Activated CD4-positive, alpha-beta memory T cell treated with anti-CD3 and anti-CD28 coated beads, Interleukin-2, amount 10 ng/mL, durations not matched to agents 7 days and 5 days (primary cell): ENCODE data around the gene RARRES2. TPM values are rescaled to one million over a fixed set of nuclear protein-coding genes. Genes with fewer than 3 reads are reported as not detected.

Experiments used
- CTCF ChIA-PET: fragments of 350-600 bp; sonication (Branson Sonifier 250); formaldehyde crosslinking; loops from one replicate; lab custom pipeline; 2021; ENCODE audit warnings: antibody characterized with exemption, inconsistent platforms; lab: Charles Lee
- POLR2A ChIA-PET: fragments of 350-600 bp; sonication (Branson Sonifier 250); formaldehyde crosslinking; loops from one replicate; lab custom pipeline; 2021; ENCODE audit warnings: antibody characterized with exemption; lab: Charles Lee
- DNase-seq: peaks from one replicate; pipeline ENCODE4 v3.0.0-alpha.2; 2020
- H3K27ac Mint-ChIP-seq: one replicate; pipeline ENCODE4 v1.8.0; 2021; ENCODE audit warnings: mild to moderate bottlenecking, mixed read lengths
- H3K27me3 Mint-ChIP-seq: one replicate; pipeline ENCODE4 v1.8.0; 2021; ENCODE audit warnings: mixed read lengths
- H3K36me3 Mint-ChIP-seq: one replicate; pipeline ENCODE4 v1.8.0; 2021; ENCODE audit warnings: low read depth, mixed read lengths
- H3K4me1 Mint-ChIP-seq: one replicate; pipeline ENCODE4 v1.8.0; 2021; ENCODE audit warnings: mixed read lengths
- H3K4me3 Mint-ChIP-seq: one replicate; pipeline ENCODE4 v1.8.0; 2021; ENCODE audit warnings: mild to moderate bottlenecking, mixed read lengths
- H3K9me3 Mint-ChIP-seq: one replicate; pipeline ENCODE4 v1.8.0; 2021; ENCODE audit warnings: mixed read lengths
- total RNA-seq, 2 experiments: library from RNA; stranded (reverse); gene quantifications; one replicate each; pipeline ENCODE4 v1.2.3, GENCODE V29; 2021

RARRES2 gene
- total RNA-seq, 2 experiments from 2014 or later, result not detected

DNA sequence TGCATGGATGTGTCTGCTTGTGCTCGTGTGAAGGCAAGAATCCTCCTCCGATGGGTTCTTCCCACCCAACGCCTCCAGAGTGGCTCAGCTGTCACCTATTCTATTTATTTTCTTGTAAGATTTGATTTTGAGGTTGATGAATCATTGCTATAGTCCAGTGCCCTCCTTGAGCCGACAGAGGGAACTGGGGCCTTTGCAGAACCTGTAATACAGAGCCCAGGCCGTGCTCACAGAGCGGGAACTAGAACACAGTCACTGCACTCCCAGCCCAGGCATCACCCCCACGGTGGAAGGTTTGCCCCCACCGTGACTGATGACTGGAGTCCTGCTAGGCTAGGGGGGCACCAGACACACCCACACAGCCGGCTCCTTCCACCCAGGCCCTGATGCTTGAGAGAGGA, 2.0 kb downstream of the RARRES2 start:
- H3K27ac Mint-ChIP-seq, result no peak overlapping the region
- H3K9me3 Mint-ChIP-seq, result no peaks in the 10 kb centered on the region
- CTCF ChIA-PET, result no interaction called here
- no peak overlapping the region for H3K4me3 Mint-ChIP-seq
- POLR2A ChIA-PET, result no interaction called here
- H3K4me1 Mint-ChIP-seq, result no peaks in the 10 kb centered on the region
- H3K36me3 Mint-ChIP-seq, result peaks cover 4% of the 10 kb centered on the region
- no peak for DNase-seq
- H3K27me3 Mint-ChIP-seq, result peaks cover 26% of the 10 kb centered on the region

DNA sequence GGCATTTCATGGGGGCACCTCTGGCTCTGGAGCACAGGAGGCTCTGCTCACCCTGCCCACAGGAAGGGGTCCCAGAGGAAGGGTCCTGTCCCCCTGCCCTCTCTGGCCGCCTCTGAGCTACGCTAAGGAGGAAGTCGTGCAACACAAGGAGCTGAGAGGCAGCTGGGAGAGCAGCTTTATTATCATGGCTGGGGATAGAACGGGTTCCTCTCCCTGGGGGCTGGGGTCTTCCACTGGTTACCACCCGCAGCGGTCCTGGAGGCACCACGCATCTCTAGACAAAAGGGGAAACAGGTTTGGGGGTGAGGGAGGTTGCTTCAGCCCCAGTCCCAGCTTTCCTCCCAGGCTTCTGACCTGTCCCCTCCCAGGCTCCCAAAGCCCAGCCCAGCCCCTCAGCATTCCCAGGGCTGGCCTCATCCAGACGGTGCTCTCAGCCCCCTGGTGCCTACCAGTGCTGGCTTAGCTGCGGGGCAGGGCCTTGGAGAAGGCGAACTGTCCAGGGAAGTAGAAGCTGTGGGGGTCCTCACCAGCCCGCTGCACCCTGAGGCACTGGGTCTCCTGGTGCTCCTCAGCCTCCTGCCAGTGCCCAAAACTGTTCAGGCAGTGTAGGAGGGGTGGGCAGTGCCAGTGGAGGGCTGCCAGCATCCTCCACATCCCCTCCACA, 3.1 kb downstream of the RARRES2 start:
- Mint-ChIP-seq H3K4me1 (no peaks in the 10 kb centered on the region), H3K27ac (no peak overlapping the region), H3K36me3 (peaks cover 4% of the 10 kb centered on the region), H3K9me3 (no peaks in the 10 kb centered on the region), H3K4me3 (no peak overlapping the region), H3K27me3 (peaks cover 18% of the 10 kb centered on the region)
- ChIA-PET POLR2A (no interaction called here), CTCF (interaction anchor here (0.8 kb wide), 1 partner anchor 419 kb away, joined by 3 read pairs; no protein-coding TSS in a partner anchor)
- DNase-seq, result no peak

- Mint-ChIP-seq H3K27ac (no peak overlapping the region), H3K27me3 (peaks cover 14% of the 10 kb centered on the region), H3K4me3 (no peak overlapping the region), H3K4me1 (no peaks in the 10 kb centered on the region), H3K36me3 (peaks cover 4% of the 10 kb centered on the region), H3K9me3 (no peaks in the 10 kb centered on the region)
- DNase-seq, result no peak
- ChIA-PET CTCF (interaction anchor here (0.8 kb wide), 1 partner anchor 419 kb away, joined by 3 read pairs; no protein-coding TSS in a partner anchor), POLR2A (no interaction called here)
These were observed 3.8 kb downstream of the RARRES2 start for GRCh38 chr7:150337659-150338081.

DNA sequence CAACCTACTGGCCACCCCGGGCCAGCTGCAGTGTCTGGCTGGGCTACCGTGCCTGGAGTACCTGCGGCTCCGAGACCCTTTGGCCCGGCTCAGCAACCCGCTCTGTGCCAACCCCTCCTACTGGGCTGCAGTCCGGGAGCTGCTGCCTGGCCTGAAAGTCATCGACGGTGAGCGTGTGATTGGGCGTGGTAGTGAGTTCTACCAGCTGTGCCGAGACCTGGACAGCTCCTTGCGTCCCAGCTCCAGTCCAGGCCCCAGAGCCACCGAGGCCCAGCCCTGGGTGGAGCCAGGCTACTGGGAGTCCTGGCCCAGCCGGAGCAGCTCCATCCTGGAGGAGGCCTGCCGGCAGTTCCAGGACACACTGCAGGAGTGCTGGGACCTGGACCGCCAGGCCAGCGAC, 4.2 kb downstream of the RARRES2 start:
- ChIA-PET POLR2A (no interaction called here), CTCF (no interaction called here)
- Mint-ChIP-seq H3K9me3 (no peaks in the 10 kb centered on the region), H3K4me1 (no peaks in the 10 kb centered on the region), H3K36me3 (peaks cover 4% of the 10 kb centered on the region), H3K27ac (no peak overlapping the region), H3K27me3 (peaks cover 10% of the 10 kb centered on the region), H3K4me3 (no peak overlapping the region)
- DNase-seq, result no peak

- ChIA-PET CTCF (no interaction called here), POLR2A (no interaction called here)
- Mint-ChIP-seq H3K27ac (no peak overlapping the region), H3K4me3 (no peak overlapping the region), H3K27me3 (peaks cover 6% of the 10 kb centered on the region), H3K36me3 (peaks cover 2% of the 10 kb centered on the region), H3K9me3 (no peaks in the 10 kb centered on the region), H3K4me1 (no peaks in the 10 kb centered on the region)
- DNase-seq, result no peak
These were observed 4.7 kb downstream of the RARRES2 start for GRCh38 chr7:150336746-150337145.

GRCh38 chr7:150335774-150336112, 5.7 kb downstream of the RARRES2 start:
- ChIA-PET POLR2A (no interaction called here), CTCF (interaction anchor here (0.7 kb wide), 1 partner anchor 780 kb away, joined by 3 read pairs; no protein-coding TSS in a partner anchor)
- Mint-ChIP-seq H3K27ac (no peak overlapping the region), H3K36me3 (peaks cover 9% of the 10 kb centered on the region), H3K9me3 (no peaks in the 10 kb centered on the region), H3K4me3 (no peak overlapping the region), H3K4me1 (no peaks in the 10 kb centered on the region), H3K27me3 (peaks cover 4% of the 10 kb centered on the region)
- no peak for DNase-seq

- H3K4me1 Mint-ChIP-seq, result no peaks in the 10 kb centered on the region
- no peak overlapping the region for H3K4me3 Mint-ChIP-seq
- peaks cover 9% of the 10 kb centered on the region for H3K36me3 Mint-ChIP-seq
- peaks cover 4% of the 10 kb centered on the region for H3K27me3 Mint-ChIP-seq
- POLR2A ChIA-PET, result no interaction called here
- no peaks in the 10 kb centered on the region for H3K9me3 Mint-ChIP-seq
- CTCF ChIA-PET, result interaction anchor here (0.7 kb wide), 2 partner anchors 14 to 781 kb away, joined by 3 read pairs; no protein-coding TSS in a partner anchor
- no peak for DNase-seq
- no peak overlapping the region for H3K27ac Mint-ChIP-seq
These were observed 6.2 kb downstream of the RARRES2 start for GRCh38 chr7:150335108-150335773.

DNA sequence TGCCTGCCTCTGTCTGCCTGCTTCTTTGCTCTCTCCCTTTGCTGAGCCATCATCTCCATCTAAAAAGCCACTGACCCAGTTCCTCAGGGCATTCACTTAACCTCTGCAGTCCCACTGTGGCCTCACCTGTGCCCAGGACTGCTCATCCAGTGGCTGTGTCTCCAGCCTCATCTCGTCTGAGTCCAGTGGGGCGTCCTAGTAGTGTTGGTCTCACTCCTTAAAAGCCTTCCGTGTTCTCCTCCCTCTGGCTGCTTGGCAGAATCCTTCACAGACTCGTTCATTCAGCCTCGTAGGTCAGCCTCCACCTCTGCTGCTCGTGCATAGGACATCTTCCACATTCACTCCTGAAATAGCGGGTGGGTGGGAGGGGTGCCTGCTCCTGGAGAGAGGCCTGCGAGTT, 7.3 kb downstream of the RARRES2 start:
- ChIA-PET CTCF (no interaction called here), POLR2A (no interaction called here)
- no peak overlapping the region for H3K27ac Mint-ChIP-seq

GRCh38 chr7:150333659-150334058, 7.8 kb downstream of the RARRES2 start:
- Mint-ChIP-seq H3K27ac (no peak overlapping the region), H3K4me1 (no peaks in the 10 kb centered on the region), H3K9me3 (no peaks in the 10 kb centered on the region), H3K4me3 (no peak overlapping the region), H3K27me3 (no peaks in the 10 kb centered on the region), H3K36me3 (peaks cover 14% of the 10 kb centered on the region)
- no peak for DNase-seq
- ChIA-PET CTCF (no interaction called here), POLR2A (no interaction called here)

More for the DNA sequence above, 7.3 kb downstream of the RARRES2 start:
- no peaks in the 10 kb centered on the region for H3K27me3 Mint-ChIP-seq
- DNase-seq, result no peak
- peaks cover 10% of the 10 kb centered on the region for H3K36me3 Mint-ChIP-seq
- H3K9me3 Mint-ChIP-seq, result no peaks in the 10 kb centered on the region
- no peaks in the 10 kb centered on the region for H3K4me1 Mint-ChIP-seq
- no peak overlapping the region for H3K4me3 Mint-ChIP-seq

DNA sequence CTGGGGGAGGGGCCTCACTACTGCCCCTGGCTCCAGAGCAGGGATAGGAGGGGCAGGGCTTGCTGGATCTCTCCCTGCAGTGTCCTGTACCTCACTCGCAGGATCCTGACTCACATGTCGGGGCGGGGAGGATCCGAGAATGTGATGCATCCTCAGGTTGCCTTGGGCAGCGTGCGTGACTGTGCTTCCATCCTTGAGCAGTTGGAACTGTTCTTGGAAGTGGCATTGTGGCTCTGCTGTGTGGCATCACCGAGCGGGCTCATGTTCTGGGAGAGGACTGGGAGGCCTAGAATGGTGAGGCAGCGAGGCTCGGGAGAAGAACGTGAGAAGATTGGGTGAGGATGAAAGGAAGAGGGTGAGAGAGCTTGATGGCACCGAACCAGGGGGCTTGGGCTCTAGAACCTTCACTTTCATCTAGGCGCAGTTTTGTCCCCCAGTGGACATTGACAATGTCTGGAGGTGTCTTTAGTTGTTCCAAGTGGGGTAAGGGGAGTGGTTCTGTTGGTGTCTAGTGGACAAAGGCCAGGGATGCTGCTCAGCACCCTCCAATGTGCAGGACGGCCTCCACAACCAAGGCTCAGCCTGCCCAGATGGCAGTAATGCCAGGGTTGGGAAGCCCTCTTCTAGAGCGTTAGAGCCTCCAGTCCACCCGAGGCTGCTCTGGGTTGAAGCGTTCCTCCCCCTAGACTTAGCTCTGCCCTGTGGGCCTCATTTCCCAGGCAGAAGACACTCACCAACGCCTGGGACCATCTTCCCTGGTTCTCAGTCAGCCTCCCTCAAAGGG, 8.4 kb downstream of the RARRES2 start:
- Mint-ChIP-seq H3K4me3 (no peak overlapping the region), H3K36me3 (peaks cover 19% of the 10 kb centered on the region), H3K4me1 (no peaks in the 10 kb centered on the region), H3K27me3 (no peaks in the 10 kb centered on the region), H3K27ac (no peak overlapping the region), H3K9me3 (no peaks in the 10 kb centered on the region)
- DNase-seq, result no peak
- POLR2A ChIA-PET, result no interaction called here
- CTCF ChIA-PET, result no interaction called here

GRCh38 chr7:150330211-150330885, 11.1 kb downstream of the RARRES2 start:
- Mint-ChIP-seq H3K4me1 (peaks cover 9% of the 10 kb centered on the region), H3K27ac (no peak overlapping the region), H3K4me3 (no peak overlapping the region), H3K27me3 (no peaks in the 10 kb centered on the region), H3K36me3 (peaks cover 39% of the 10 kb centered on the region), H3K9me3 (no peaks in the 10 kb centered on the region)
- ChIA-PET POLR2A (interaction anchor here (1.0 to 1.1 kb wide), 2 partner anchors 18 to 38 kb away, joined by 3 read pairs; partner anchors contain the start of gene REPIN1), CTCF (no interaction called here)
- no peak for DNase-seq

GRCh38 chr7:150329331-150330120, 11.9 kb downstream of the RARRES2 start:
- peaks cover 46% of the 10 kb centered on the region for H3K36me3 Mint-ChIP-seq
- H3K27ac Mint-ChIP-seq, result no peak overlapping the region
- no peak for DNase-seq
- POLR2A ChIA-PET, result interaction anchor here (1.0 to 1.1 kb wide), 3 partner anchors 17 to 39 kb away, joined by 3 read pairs; partner anchors contain the start of gene REPIN1
- CTCF ChIA-PET, result no interaction called here
- no peak overlapping the region for H3K4me3 Mint-ChIP-seq
- H3K9me3 Mint-ChIP-seq, result no peaks in the 10 kb centered on the region
- H3K4me1 Mint-ChIP-seq, result peaks cover 18% of the 10 kb centered on the region
- H3K27me3 Mint-ChIP-seq, result no peaks in the 10 kb centered on the region
